HTERT RPE-1 (cell line): Measurements from ENCODE around the gene B4GALT5.

Source experiments
- in situ Hi-C: fragments of 300-500 bp; cut with MboI; formaldehyde crosslinking; loops from 4 replicates; pipeline ENCODE4 v1.14.3; 2020; ENCODE audit warnings: low sequenced_read_pairs

The B4GALT5 gene

GRCh38 chr20:49590163-49591017 is 123.3 kb downstream of the B4GALT5 start:
- in situ Hi-C loops = no loop called here

- in situ Hi-C loops = no loop called here
Observed at GRCh38 chr20:49589747-49590146, 123.9 kb downstream of the B4GALT5 start.

GRCh38 chr20:49587111-49587570 is 126.5 kb downstream of the B4GALT5 start:
- in situ Hi-C loops = no loop called here

- in situ Hi-C loops = no loop called here
Observed at GRCh38 chr20:49585585-49586245, 128.0 kb downstream of the B4GALT5 start.

- in situ Hi-C loops = no loop called here
Observed at GRCh38 chr20:49584418-49585382, 129.0 kb downstream of the B4GALT5 start.

- in situ Hi-C loops = no loop called here
Observed at GRCh38 chr20:49583669-49584417, 129.8 kb downstream of the B4GALT5 start.

GRCh38 chr20:49583343-49583668 is 130.4 kb downstream of the B4GALT5 start:
- in situ Hi-C loops = no loop called here
